Fibroblast of upper back skin (primary cell): Measurements from ENCODE around the gene CREB3L2.
"Not testable (repeated sequence)": the region's sequence is repeated elsewhere in the genome, so short reads cannot be mapped to it uniquely, and the experiment has no call there.

Experiments
- DNase-seq: peaks from one replicate; pipeline ENCODE4 v3.0.0-alpha.2; 2013

CREB3L2 gene

GRCh38 chr7:137832382-137832781, 169.5 kb downstream of the CREB3L2 start:
- DNase-seq = no peak

DNA sequence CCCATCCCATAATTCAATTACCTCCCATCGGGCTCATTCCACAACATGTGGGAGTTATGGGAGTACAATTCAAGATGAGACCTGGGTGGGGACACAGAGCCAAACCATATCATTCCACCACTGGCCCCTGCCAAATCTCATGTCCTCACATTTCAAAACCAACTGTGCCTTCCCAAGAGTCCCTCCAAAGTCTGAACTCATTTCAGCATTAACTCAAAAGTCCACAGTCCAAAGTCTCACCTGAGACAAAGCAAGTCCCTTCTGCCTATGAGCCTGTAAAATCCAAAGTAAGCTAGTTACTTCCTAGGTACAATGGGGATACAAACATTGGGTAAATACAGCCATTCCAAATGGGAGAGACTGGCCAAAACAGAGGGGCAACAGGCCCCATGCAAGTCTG, 170.3 kb downstream of the CREB3L2 start:
- DNase-seq = not testable (repeated sequence)

GRCh38 chr7:137829337-137829992, 172.4 kb downstream of the CREB3L2 start:
- no peak for DNase-seq

DNA sequence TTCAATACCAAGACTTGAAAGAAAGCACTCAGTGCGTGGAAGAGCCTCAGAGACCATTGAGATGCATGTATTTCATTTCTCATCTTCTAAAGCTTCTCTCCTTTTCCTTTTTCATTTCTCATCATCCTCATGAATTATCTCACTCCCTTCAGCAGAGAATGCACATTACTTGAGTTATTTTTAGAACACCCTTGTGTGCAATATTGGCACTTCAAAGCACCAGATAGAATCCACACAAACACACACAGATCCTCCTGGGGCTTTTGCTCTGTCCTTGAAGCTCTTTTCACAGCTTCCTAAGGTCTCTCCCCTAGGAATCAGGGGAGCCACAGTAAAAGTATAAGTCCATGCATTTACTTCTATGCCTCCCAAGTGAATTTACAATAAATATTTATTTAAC, 173.4 kb downstream of the CREB3L2 start:
- DNase-seq = no peak

- no peak for DNase-seq
Observed at GRCh38 chr7:137825489-137825888, 176.4 kb downstream of the CREB3L2 start.
